ENCODE data around the gene FAM107B. TPM values are rescaled to one million over a fixed set of nuclear protein-coding genes. Genes with fewer than 3 reads are reported as not detected.

The FAM107B gene
- total and polyA plus RNA-seq, 2 experiments from 2014 or later: 11.0 to 17.6 TPM

DNA sequence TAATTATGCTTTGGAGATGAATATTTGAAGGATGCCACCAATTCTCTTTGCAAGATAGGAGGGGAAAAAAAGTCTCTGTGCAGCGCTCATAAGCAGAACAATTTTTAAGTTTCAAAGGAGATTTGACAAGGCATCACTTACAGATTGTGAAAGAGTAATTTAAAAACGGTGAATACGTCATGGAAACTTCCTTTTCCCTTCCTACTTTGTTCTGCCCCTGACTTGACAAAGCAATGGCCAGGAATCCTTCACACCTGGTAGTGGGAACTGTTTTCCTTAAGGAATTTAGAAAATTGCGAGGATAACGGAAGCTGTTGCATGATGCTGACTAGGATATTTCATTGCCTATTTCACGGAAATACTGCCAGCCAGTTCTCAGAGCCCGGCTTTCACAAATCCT, 16.7 kb downstream of the FAM107B start (continued):
- TF ChIP-seq CREB1 (CRISPR knock-in tag; IDR thresholded peaks at IDR 0.05; ENCODE audit: low read depth) (no peak), CTCF (conservative IDR thresholded peaks at IDR 0.05; ENCODE audit: low read depth in 2 of 2) (no peak), EZH2 (IDR thresholded peaks at IDR 0.05; ENCODE audit: low read depth, unreplicated experiment) (no peak)
- TF ChIP-seq, protein P1, sequence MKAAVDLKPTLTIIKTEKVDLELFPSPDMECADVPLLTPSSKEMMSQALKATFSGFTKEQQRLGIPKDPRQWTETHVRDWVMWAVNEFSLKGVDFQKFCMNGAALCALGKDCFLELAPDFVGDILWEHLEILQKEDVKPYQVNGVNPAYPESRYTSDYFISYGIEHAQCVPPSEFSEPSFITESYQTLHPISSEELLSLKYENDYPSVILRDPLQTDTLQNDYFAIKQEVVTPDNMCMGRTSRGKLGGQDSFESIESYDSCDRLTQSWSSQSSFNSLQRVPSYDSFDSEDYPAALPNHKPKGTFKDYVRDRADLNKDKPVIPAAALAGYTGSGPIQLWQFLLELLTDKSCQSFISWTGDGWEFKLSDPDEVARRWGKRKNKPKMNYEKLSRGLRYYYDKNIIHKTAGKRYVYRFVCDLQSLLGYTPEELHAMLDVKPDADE (IDR thresholded peaks at IDR 0.05): no peak

GRCh38 chr10:14757394-14757793, 17.3 kb downstream of the FAM107B start:
- no peak overlapping the region for H3K4me2 ChIP-seq
- peak overlapping the region; percentile 69; the same call in 1 of the 2 replicates for H2AFZ ChIP-seq
- DNase-seq (ENCODE audit: low spot score) (no peak), ATAC-seq (no peak)
- no peak overlapping the region for H3K4me3 Mint-ChIP-seq
- H3K27me3 ChIP-seq (ENCODE audit: insufficient read depth): no peaks in the 10 kb centered on the region
- no peaks in the 10 kb centered on the region for H3K36me3 ChIP-seq (ENCODE audit: insufficient read depth)
- H3K4me3 ChIP-seq: no peak overlapping the region
- no peaks in the 10 kb centered on the region for H3F3A ChIP-seq (replicated peaks; ENCODE audit: low read depth)
- H3K9me2 ChIP-seq (ENCODE audit: insufficient read depth): no peaks in the 10 kb centered on the region
- H3K9me3 Mint-ChIP-seq: no peaks in the 10 kb centered on the region; the same call in 2 of the 3 replicates
- no peak overlapping the region for H3K27ac ChIP-seq (ENCODE audit: low read depth)
- H3K27ac Mint-ChIP-seq: no peak overlapping the region
- H3K36me3 Mint-ChIP-seq (ENCODE audit: low read depth): no peaks in the 10 kb centered on the region
- no peaks in the 10 kb centered on the region for H3K4me1 ChIP-seq (ENCODE audit: insufficient read depth)
- H3K27me3 Mint-ChIP-seq (ENCODE audit: insufficient read depth, low read depth, poor library complexity): peaks cover 6% of the 10 kb centered on the region
- H3K4me1 Mint-ChIP-seq: no peaks in the 10 kb centered on the region
- no peaks in the 10 kb centered on the region for H3K79me2 ChIP-seq (replicated peaks; ENCODE audit: insufficient read depth)
- H4K20me1 ChIP-seq (replicated peaks; ENCODE audit: insufficient read depth): no peaks in the 10 kb centered on the region
- TF ChIP-seq ZNF331 (CRISPR knock-in tag; IDR thresholded peaks at IDR 0.05; ENCODE audit: low read depth): no peak
- no peak for TF ChIP-seq REST (IDR thresholded peaks at IDR 0.05; ENCODE audit: unreplicated experiment)
- no peak for TF ChIP-seq ZNF114 (CRISPR knock-in tag; IDR thresholded peaks at IDR 0.05)
- TF ChIP-seq STAT1 (IDR thresholded peaks at IDR 0.05; ENCODE audit: unreplicated experiment): no peak
- no peak for TF ChIP-seq EZH2phosphoT487 (IDR thresholded peaks at IDR 0.05; ENCODE audit: unreplicated experiment)
- no peak for TF ChIP-seq ZNF462 (CRISPR knock-in tag; IDR thresholded peaks at IDR 0.05)
- TF ChIP-seq, protein P1 (IDR thresholded peaks at IDR 0.05): no peak
- TF ChIP-seq NANOG (IDR thresholded peaks at IDR 0.05; ENCODE audit: borderline replicate concordance): no peak
- TF ChIP-seq EZH2 (IDR thresholded peaks at IDR 0.05; ENCODE audit: low read depth, unreplicated experiment): no peak
- TF ChIP-seq POLR2AphosphoS5 (IDR thresholded peaks at IDR 0.05; ENCODE audit: low read depth): no peak

Data from GM23338 (cell line).